ENCODE results near the gene ATXN2L.
A peak's percentile ranks its signal among the peaks of the same experiment; 100 is the strongest.
"Not testable (repeated sequence)": the region's sequence is repeated elsewhere in the genome, so short reads cannot be mapped to it uniquely, and the experiment has no call there.

The ATXN2L gene

GRCh38 chr16:28822520-28823290 is at the start of gene ATXN2L:
Gene ATXN2L, plus strand, starts transcription at chr16:28822999. Its CDS starts 261 bp downstream, at chr16:28823260.
- peak; percentile 94 for DNase-seq

DNA sequence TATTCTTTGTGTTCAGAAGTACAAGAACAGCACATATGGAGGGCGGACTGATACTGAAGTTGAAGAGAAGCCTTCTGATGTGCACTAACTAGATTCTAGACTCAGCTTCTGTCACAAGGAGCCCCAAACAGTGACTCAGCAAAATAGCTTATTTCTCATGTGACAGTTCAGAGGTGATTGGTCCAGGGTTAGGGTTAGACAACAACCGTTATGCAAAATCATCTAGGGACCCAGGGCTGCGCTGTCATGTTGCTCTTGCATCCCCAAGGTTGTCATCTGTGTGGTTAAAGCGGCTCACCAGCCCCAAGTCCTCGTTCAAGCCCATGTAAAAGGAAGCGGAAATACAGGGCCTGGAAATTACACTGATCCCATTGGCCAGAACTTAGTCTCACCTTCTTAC is 41.1 kb upstream of the ATXN2L start:
- DNase-seq, result not testable (repeated sequence)

GRCh38 chr16:28782357-28782756 is 40.4 kb upstream of the ATXN2L start:
- not testable (repeated sequence) for DNase-seq

DNA sequence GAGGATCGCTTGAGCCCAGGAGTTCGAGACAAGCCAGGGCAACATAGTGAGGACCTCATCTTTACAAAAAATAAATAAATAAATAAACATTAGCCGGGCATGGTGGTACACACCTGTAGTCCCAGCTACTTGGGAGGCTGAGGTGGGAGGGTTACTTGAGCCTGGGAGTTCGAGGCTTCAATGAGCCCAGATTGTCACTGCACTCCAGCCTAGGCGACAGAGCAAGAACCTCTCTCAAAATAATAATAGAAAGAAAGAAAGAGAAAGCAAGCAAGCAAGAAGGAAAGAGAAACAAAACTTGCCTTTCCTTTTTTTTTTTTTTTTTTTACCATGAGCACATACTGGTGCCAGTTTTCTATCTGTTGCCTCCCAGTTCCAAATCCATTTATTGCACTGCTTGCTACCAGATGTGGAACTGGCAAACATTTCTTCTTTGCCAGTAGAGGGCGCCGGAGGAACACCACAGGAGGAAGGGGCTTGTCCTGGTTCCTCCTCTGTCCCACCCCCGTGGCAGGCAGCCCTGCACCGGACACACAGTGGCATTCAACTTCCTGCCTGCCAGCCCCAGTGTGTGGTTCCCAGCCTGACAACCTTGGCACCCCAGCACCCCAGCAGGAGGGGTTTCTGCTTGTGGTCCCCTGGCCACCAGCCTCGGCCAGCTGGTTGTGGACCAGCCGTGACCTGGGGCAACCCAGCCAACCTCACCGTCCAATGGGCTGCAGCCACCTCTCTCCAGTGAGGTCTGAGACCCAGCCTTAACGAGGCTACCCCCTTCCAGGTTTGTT is 20.4 kb upstream of the ATXN2L start:
- DNase-seq, result peak; percentile 62

- not testable (repeated sequence) for DNase-seq
These were observed 15.2 kb upstream of the ATXN2L start for GRCh38 chr16:28807445-28808120.

DNA sequence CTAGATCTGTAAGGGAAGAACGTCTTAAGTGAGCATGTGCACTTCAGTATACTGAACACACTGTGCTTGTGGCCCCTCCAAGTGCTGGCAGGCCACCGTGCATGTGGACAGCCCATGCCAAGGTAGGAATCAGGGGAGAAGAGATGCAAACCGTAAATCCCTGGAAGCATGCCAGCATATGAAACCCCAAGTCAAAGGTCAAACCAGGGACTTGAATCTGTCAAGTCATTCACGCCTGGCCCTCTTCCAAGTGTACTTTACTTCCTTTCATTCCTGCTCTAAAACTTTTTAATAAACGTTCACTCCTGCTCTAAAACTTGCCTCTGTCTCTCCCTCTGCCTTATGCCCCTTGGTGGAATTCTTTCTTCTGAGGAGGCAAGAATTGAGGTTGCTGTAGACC is 2.8 kb upstream of the ATXN2L start:
- DNase-seq, result no peak

DNA sequence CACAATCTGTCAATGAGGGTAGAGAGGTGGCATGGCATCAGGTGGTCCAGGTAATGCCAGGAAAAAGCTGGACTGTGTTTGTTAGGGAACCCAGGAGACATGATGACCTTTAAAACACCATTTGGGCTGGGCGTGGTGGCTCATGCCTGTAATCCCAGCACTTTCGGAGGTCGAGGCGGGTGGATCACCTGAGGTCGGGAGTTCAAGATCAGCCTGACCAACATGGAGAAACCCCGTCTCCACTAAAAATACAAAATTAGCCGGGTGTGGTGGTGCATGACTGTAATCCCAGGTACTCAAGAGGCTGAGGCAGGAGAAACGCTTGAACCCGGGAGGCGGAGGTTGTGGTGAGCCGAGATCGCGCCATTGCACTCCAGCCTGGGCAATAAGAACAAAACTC is 2.3 kb upstream of the ATXN2L start:
- DNase-seq, result not testable (repeated sequence)

GRCh38 chr16:28821874-28822519 is 802 bp upstream of the ATXN2L start:
- DNase-seq, result no peak

DNA sequence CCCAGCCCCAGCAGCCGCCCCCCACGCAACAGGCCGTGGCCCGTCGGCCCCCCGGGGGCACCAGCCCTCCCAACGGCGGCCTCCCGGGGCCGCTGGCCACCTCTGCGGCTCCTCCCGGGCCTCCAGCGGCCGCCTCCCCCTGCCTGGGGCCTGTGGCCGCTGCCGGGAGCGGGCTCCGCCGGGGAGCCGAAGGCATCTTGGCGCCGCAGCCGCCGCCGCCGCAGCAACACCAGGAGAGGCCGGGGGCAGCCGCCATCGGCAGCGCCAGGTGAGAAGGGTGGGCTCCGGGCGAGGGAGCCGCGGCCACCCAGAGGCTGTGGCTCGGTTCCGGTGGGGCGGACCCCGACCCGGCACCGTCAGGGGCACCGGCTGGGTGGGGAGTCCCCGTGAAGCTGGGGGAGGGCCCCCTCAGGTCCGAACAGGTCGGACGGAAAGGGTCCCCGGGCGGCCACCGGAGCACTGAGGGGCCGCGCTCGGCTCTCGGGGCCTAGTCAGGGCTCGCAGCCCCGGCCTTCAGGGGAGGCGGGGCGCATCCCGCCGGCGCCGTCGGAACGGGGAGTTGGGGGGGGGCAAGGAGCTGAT is 583 bp downstream of the ATXN2L start:
- DNase-seq, result no peak

DNA sequence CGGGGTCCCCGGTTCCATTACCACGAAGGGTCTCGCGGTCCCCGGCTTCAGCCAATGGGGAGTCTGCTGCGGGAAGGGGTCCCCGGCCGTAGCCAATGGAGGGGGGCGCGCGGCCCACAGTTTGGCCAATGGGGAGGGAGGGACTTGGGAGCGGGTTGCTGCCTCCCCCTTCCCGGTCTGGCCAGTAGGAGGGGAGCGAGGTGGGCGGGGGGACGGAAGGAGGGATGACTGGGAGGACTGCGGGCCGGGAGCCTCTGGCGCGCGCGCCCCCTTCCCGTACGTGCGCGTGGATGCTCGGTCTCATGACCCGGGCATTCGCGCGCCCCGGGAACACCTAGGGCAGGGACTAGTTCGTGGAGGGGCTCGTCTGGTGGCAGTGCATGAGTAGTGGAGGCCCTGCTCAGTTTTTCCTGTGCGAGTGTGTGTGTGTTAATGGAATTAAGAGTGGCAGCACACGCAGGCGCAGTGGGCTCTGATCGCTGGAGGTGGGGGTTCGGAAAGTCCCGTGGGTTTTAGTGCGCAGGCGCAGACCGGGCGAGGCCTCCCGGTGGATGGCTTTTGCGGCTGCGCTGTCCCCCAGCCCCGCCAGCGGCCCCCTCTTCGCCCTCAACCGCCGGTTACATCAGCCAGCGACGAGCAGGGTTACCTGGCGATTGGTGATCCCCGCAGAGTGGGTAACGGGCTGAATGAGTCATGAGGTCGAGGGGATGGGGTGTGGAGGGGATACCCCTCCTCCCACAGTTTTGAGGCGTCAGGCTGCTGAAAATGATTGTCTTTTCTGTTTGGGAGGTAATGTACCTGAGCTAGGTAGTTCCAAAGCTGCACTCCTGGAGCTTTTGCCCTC is 1.3 kb downstream of the ATXN2L start:
- peak; percentile 97 for DNase-seq

- no peak for DNase-seq
These were observed 1.8 kb downstream of the ATXN2L start for GRCh38 chr16:28824717-28824973.

DNA sequence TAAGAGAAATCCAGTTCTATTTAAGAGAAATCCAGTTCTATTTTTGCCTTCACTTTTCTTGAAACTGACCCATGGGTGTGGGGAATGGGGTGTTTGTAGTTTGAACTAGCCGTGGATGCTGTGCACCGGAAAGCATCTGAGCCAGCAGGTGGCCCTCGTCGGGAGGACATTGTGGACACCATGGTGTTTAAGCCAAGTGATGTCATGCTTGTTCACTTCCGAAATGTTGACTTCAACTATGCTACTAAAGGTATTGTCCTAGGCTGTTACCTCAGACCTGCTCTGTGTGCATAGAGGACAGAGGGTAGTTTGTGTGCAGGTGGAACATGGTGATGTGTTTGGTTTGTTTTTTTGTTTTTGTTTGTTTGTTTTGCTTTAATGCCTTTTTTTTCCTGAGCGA is 3.3 kb downstream of the ATXN2L start:
- DNase-seq, result no peak

DNA sequence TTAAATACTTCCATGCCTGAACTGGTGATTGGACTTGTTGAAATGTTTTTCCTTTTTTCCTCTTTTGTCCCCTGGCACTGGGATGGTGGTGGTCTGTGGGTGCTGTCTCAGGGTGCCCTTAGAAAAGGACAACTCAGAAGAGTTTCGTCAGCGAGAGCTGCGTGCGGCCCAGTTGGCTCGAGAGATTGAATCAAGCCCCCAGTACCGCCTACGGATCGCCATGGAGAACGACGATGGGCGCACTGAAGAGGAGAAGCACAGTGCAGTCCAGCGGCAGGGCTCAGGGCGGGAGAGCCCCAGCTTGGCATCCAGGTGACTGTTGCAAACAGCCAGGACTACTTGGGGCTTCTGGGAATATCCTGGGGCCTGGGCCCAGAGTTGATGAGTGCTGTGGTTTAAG is 6.9 kb downstream of the ATXN2L start:
- no peak for DNase-seq

DNA sequence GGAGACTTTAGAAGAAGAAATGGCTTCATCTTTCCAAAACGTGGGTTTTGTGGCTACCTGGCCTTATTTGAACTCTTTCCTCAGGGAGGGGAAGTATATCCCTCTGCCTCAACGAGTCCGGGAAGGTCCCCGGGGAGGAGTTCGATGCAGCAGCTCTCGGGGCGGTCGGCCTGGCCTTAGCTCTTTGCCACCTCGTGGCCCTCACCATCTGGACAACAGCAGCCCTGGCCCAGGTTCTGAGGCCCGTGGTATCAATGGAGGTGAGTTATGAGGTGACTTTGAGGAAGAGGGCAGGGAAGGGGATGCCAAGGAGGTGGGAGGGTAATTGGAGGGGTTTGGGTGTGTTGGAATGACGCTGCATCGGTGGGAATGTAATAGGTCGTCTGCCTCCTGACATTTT is 7.7 kb downstream of the ATXN2L start:
- no peak for DNase-seq

DNA sequence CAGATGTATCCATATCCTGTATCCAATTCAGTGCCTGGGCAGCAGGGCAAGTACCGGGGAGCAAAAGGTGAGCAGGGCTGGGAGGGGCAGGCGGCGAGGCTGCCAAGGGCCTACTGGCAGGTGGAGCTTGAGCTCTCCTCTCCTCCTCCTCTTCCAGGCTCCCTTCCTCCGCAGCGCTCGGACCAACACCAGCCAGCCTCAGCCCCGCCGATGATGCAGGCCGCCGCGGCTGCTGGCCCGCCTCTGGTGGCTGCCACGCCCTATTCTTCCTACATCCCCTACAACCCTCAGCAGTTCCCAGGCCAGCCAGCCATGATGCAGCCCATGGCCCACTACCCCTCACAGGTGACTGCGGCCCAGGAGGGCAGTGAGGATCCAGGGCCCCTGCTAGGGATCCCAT is 11.6 kb downstream of the ATXN2L start:
- DNase-seq, result no peak

GRCh38 chr16:28834873-28835863 is 12.4 kb downstream of the ATXN2L start:
- no peak for DNase-seq

DNA sequence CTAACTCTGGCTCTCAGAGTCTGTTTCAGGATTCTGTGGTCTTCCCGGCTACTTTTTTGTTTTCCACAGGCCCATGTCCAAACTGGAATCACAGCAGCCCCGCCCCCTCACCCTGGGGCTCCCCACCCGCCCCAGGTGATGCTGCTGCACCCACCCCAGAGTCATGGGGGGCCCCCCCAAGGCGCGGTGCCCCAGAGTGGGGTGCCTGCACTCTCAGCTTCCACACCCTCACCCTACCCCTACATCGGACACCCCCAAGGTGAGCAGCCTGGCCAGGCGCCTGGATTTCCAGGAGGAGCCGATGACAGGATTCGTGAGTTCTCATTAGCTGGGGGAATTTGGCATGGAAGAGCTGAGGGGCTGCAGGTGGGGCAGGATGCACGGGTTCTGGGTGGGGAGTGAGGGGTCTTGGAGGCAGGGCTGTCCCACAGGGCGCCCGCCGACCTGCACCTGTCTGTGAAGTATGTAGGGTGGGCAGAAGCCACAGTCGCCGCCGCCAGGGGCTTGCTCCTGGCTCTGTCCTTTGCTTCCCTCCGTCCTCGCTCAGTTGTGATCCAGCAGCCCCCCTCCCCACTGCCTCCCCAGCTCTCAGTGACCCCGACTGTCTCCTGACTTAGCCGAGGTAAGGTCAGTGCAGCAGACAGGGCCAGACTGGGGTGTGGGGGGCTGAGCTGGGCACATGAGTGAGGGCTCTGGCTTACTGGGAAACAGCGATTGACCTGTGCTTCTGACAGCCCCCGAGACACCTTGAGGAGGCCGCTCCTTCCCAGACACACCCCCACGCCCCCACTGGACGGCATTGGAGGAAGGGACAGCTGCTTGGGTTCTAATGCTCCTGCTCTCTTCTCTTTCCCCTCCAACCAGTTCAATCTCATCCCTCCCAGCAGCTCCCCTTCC is 13.3 kb downstream of the ATXN2L start:
- DNase-seq, result no peak

- no peak for DNase-seq
These were observed 13.9 kb downstream of the ATXN2L start for GRCh38 chr16:28836761-28837064.

- DNase-seq, result no peak
These were observed 15.1 kb downstream of the ATXN2L start for GRCh38 chr16:28837672-28838557.

All from stimulated activated naive CD4-positive, alpha-beta T cell treated with Interleukin-2 at 50 U/mL for 16 hours (primary cell).